Heart left ventricle (tissue), 16 donors: ENCODE results near the gene FANCI. TPM values are rescaled to one million over a fixed set of nuclear protein-coding genes. Genes with fewer than 3 reads are reported as not detected.

Experiments used
- ATAC-seq, 4 donors: fragments of 200-7000 bp; cut with Tn5 transposase; one replicate each; pipeline ENCODE4 v1.9.1; 2020 to 2022; ENCODE audit warnings: moderate library complexity in 4 of 4, mild to moderate bottlenecking in 3 of 4, moderate number of reproducible peaks in 1 of 4
- DNase-seq, 5 donors: peaks; one replicate each; pipeline ENCODE4 v3.0.0-alpha.2; 2020
- H3K27ac ChIP-seq, 12 donors: fragments of 200-600 bp; sonication (generic) in 4 of 12; one replicate each; pipeline versions ENCODE4 v1.5.0 to v1.8.0; 2016 to 2022; ENCODE audit warnings: mild to moderate bottlenecking in 2 of 12
- H3K27me3 ChIP-seq, 9 donors: fragments of 200-600 bp; sonication (generic) in 2 of 9; one replicate each; pipeline versions ENCODE4 v1.5.1 to v1.8.0; 2016 to 2022; ENCODE audit warnings: mild to moderate bottlenecking in 3 of 9
- H3K36me3 ChIP-seq, 9 donors: fragments of 200-600 bp; sonication (generic) in 2 of 9; one replicate each; pipeline versions ENCODE4 v1.5.0 to v1.8.0; 2018 to 2022; ENCODE audit warnings: mild to moderate bottlenecking in 2 of 9
- H3K4me1 ChIP-seq, 12 donors: fragments of 200-600 bp; sonication (generic) in 4 of 12; one replicate each; pipeline versions ENCODE4 v1.5.0 to v1.8.0; 2016 to 2022; ENCODE audit warnings: mild to moderate bottlenecking in 3 of 12
- H3K4me3 ChIP-seq, 12 donors: fragments of 200-600 bp; sonication (generic) in 4 of 12; one replicate each; pipeline versions ENCODE4 v1.5.0 to v1.8.0; 2017 to 2022; ENCODE audit warnings: mild to moderate bottlenecking in 9 of 12, moderate library complexity in 4 of 12
- H3K9me3 ChIP-seq, 12 donors: fragments of 200-600 bp; sonication (generic) in 4 of 12; one replicate each; pipeline versions ENCODE4 v1.5.0 to v1.8.0; 2016 to 2022; ENCODE audit warnings: mild to moderate bottlenecking in 1 of 12
- POLR2A ChIP-seq, 2 donors: fragments of 450-650 bp; IDR thresholded peaks; one replicate each; pipeline ENCODE4 v1.6.1; 2017; ENCODE audit warnings: antibody characterized with exemption in 2 of 2, mild to moderate bottlenecking in 2 of 2, moderate library complexity in 2 of 2
- WGBS, 4 donors: extraction: QIAGEN DNeasy Blood & Tissue Kit in 2 of 4; methylation state at CpG; one replicate each; pipeline versions ENCODE4 v1.1.5 to v1.1.7; 2013 to 2018; 5-methylcytosine and 5-hydroxymethylcytosine counted together
- intact Hi-C, 10 donors: fragments of 100-400 bp; cut with DNase I; formaldehyde crosslinking; loops; one replicate each; pipeline versions ENCODE4 v1.11.1 to v1.14.2; 2022
- polyA plus RNA-seq, 2 donors: library from polyadenylated mRNA; stranded (reverse); fragments of 200-250 nt; gene quantifications; one replicate each; pipeline ENCODE4 v1.2.3, GENCODE V29; 2013
- total RNA-seq, 9 donors: library from RNA; depleted of rRNA in 2 of 9; stranded (reverse); fragments of >200 nt in 2 of 9; fragmentation: NEBNext Ultra II Directional in 3 of 9; extraction: Animal tissue kit (Norgen Biotek cat#: 25700) in 3 of 9; gene quantifications; one replicate each; pipeline versions ENCODE4 v1.1.0 to v1.2.4, GENCODE V29; 2016 to 2023
- TF ChIP-seq, protein P1 (sequence below), 12 donors: fragments of 200-600 bp; sonication (generic) in 4 of 12; IDR thresholded peaks; one replicate each; pipeline versions ENCODE4 v1.5.0 to v1.8.0; 2018 to 2022; ENCODE audit warnings: antibody characterized with exemption in 12 of 12, mild to moderate bottlenecking in 5 of 12
- donor health status: ischemic (EF 13 %, LVEDD 7.1; RV severe dilation, severe dysfunction).
- donor health status: healthy with polysubstance abuse.
- donor health status: DM: no; HTN: yes; CAD: no.
- donor health status: DM: no; HTN: no; CAD: no.
- donor health status: ischemic (EF 25% LVEDD 6.9; RV normal size, moderate dysfunction).
- donor health status: ischemic (EF 25% LVEDD 5.7; RV mildly dilated, moderate dysfunction).
- donor health status: healthy.
- donor health status: DM: yes; HTN: yes; CAD: no.
- donor health status: ischemic (EF 35%, LVEDD 5.7; RV mildly dilated, moderate dysfunction).
- donor health status: nonischemic (EF 11% LVEDD 7.7; RV severe dilation, severe dysfunction).
- donor health status: DM: yes; HTN: yes; CAD: no.
- donor health status: PGD.
- donor health status: ischemic (EF 29% LVEDD 5.4; RV normal size, mild dysfunction).
- donor health status: nonischemic (EF 23%, LVEDD 6.1; RV moderate dilation, normal function).

The FANCI gene
- total and polyA plus RNA-seq, 11 donors = 0.42 to 10.3 (median 1.9) TPM

DNA sequence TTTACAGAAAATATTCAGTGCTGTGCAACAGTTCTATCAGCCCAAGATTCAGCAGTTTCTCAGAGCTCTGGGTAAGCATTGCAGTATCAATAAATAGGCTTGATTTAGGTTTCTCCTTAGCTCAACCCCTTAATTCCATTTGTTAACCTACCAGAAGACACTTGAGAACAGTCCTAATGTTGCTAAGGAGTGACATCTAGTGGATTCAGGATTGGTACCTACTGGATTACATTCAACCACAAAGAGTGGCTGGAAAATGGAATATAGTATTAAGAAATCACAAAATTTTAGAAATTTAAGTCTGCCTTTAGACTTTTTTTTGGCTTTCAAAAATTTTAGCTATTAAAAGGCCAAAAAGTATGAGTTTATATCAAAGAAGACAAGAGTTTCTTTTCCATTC lies 56.1 kb downstream of the FANCI start:
- ATAC-seq = peak in 3 of 4 donors; percentile 41 to 51 (median 42)
- intact Hi-C loops = loop anchor here in 6 of 10 donors (2.0 to 10.0 kb wide), 3 partner anchors 93 to 95 kb away; no protein-coding TSS in a partner anchor
- Histone ChIP-seq H3K9me3 (peaks cover 0 to 4% (median 0%) of the 10 kb centered on the region in 12 donors), H3K27ac (no peak overlapping the region), H3K27me3 (no peaks in the 10 kb centered on the region), H3K4me3 (no peak overlapping the region), H3K4me1 (no peaks in the 10 kb centered on the region), H3K36me3 (peaks cover 0 to 36% (median 0%) of the 10 kb centered on the region in 9 donors)
- no peak for TF ChIP-seq POLR2A (IDR thresholded peaks at IDR 0.05)
- TF ChIP-seq, protein P1, sequence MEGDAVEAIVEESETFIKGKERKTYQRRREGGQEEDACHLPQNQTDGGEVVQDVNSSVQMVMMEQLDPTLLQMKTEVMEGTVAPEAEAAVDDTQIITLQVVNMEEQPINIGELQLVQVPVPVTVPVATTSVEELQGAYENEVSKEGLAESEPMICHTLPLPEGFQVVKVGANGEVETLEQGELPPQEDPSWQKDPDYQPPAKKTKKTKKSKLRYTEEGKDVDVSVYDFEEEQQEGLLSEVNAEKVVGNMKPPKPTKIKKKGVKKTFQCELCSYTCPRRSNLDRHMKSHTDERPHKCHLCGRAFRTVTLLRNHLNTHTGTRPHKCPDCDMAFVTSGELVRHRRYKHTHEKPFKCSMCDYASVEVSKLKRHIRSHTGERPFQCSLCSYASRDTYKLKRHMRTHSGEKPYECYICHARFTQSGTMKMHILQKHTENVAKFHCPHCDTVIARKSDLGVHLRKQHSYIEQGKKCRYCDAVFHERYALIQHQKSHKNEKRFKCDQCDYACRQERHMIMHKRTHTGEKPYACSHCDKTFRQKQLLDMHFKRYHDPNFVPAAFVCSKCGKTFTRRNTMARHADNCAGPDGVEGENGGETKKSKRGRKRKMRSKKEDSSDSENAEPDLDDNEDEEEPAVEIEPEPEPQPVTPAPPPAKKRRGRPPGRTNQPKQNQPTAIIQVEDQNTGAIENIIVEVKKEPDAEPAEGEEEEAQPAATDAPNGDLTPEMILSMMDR (IDR thresholded peaks at IDR 0.05) = peak in 9 of 12 donors; percentile 14 to 51 (median 35)
- no peak for DNase-seq

DNA sequence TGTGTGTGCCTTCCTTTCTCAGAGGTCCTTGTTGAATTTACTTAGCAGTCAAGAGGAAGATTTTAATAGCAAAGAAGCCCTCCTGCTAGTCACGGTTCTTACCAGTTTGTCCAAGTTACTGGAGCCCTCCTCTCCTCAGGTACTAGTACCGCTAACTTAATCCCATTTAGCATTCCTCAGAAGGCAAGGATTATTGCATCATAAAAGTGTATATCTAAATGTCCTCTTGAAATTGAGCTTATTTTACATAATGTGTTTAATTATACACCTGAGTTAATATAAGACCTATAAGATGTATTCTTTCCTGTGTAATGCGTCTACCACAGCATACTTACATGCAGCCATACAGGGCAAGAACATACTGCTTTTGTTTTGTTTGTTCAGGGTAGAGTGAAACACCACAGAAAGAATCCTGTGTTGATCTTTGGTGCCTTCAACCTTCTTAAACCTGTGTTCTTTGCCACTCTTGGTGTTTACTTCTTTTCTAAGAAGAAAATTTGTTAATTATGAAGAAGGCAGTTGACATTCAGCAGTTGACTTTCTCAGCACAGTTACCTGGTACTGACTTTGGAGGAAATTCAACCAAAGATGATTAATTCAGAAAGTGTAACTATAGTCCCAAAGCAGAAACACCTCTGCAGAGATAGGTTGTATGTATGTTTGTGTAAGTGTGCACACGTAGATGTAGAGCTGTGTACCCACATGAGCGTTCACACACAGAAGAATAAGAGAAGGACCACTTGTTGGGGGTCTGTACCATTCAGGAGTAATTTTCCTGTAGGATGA lies 57.7 kb downstream of the FANCI start:
- Histone ChIP-seq H3K4me3 (no peak overlapping the region), H3K27me3 (no peaks in the 10 kb centered on the region), H3K9me3 (peaks cover 0 to 4% (median 0%) of the 10 kb centered on the region in 12 donors), H3K36me3 (peaks cover 0 to 48% (median 0%) of the 10 kb centered on the region in 9 donors), H3K4me1 (peaks cover 0 to 3% (median 0%) of the 10 kb centered on the region in 12 donors), H3K27ac (no peak overlapping the region)
- DNase-seq (no peak), ATAC-seq (no peak)
- no peak for TF ChIP-seq POLR2A (IDR thresholded peaks at IDR 0.05)
- 82 to 96% (median 88%) methylated on average over 5 of the region's 5 CpGs for WGBS, 4 donors
- intact Hi-C loops = loop anchor here in 4 of 10 donors (2.0 to 10.0 kb wide), 2 partner anchors 95 to 97 kb away; no protein-coding TSS in a partner anchor

DNA sequence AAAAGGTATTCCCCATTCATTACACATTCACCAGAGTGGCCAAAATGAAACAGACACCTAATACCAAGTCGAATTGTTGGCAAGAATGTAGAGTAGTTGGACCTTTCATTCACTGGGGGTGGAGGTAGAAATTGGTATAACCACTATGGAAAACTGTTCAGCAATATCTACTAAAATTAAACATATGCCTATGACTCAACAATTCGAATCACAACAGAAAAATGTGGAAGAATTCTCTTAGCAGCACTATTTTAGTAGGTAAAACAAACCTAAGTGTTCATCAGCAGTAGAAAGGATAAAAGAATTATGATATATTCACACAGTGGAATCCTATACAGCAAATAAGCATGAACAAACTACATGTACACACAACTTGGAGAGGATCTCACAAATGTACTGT lies 60.2 kb downstream of the FANCI start:
- Histone ChIP-seq H3K4me1 (peaks cover 0 to 11% (median 0%) of the 10 kb centered on the region in 12 donors), H3K27ac (no peak overlapping the region), H3K36me3 (peaks cover 0 to 53% (median 0%) of the 10 kb centered on the region in 9 donors), H3K9me3 (no peaks in the 10 kb centered on the region), H3K27me3 (no peaks in the 10 kb centered on the region), H3K4me3 (no peak overlapping the region)
- intact Hi-C loops = loop anchor here in 3 of 10 donors (10.0 kb wide), 1 partner anchor 99 kb away; no protein-coding TSS in a partner anchor
- ATAC-seq (no peak), DNase-seq (no peak)
- WGBS, 4 donors = 93 to 97% (median 96%) methylated on average over 2 of the region's 2 CpGs
- TF ChIP-seq, protein P1 (IDR thresholded peaks at IDR 0.05) = no peak
- no peak for TF ChIP-seq POLR2A (IDR thresholded peaks at IDR 0.05)

DNA sequence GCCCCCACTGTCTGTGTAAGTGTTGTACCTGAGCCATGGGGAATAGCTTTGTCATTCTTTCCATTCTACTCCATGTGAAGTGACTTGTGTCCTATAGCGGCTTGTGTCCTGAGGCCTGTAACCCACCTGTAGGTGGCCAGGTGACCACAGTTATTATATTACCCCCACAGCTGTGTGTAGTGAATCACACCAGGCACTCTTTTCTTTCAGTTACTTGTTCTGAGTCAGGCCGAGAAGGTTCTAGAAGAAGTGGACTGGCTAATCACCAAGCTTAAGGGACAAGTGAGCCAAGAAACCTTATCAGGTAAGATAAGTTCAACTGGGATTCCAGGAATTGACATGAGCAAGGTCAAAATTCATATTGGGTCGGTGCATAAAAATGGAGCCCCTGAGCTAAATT lies 61.6 kb downstream of the FANCI start:
- H3K27me3 ChIP-seq = no peaks in the 10 kb centered on the region
- no peak for ATAC-seq
- H3K36me3 ChIP-seq = peaks cover 0 to 55% (median 0%) of the 10 kb centered on the region in 9 donors
- no peak overlapping the region for H3K4me3 ChIP-seq
- peaks cover 0 to 11% (median 0%) of the 10 kb centered on the region in 12 donors for H3K4me1 ChIP-seq
- 65 to 78% (median 72%) methylated on average over 3 of the region's 3 CpGs for WGBS, 4 donors
- TF ChIP-seq, protein P1 (IDR thresholded peaks at IDR 0.05) = no peak
- no peak for TF ChIP-seq POLR2A (IDR thresholded peaks at IDR 0.05)
- no peaks in the 10 kb centered on the region for H3K9me3 ChIP-seq
- H3K27ac ChIP-seq = no peak overlapping the region
- DNase-seq = no peak
- intact Hi-C loops = loop anchor here in 3 of 10 donors (10.0 kb wide), 1 partner anchor 101 kb away; no protein-coding TSS in a partner anchor
